ENCODE data around the gene DFFA. TPM values are rescaled to one million over a fixed set of nuclear protein-coding genes. Genes with fewer than 3 reads are reported as not detected.
"Not testable (repeated sequence)": the region's sequence is repeated elsewhere in the genome, so short reads cannot be mapped to it uniquely, and the experiment has no call there.

DFFA gene
- total RNA-seq, 1 donor, result 8.2 TPM

GRCh38 chr1:10509809-10510509, 37.6 kb upstream of the DFFA start:
- Histone ChIP-seq H3K4me1 (ENCODE audit: insufficient read depth, low read length) (peaks cover 64% of the 10 kb centered on the region), H3K27me3 (ENCODE audit: insufficient read depth, low read length) (no peaks in the 10 kb centered on the region), H3K4me3 (ENCODE audit: low read length) (no peak overlapping the region), H3K9me3 (ENCODE audit: low read depth, low read length) (no peaks in the 10 kb centered on the region)

- H3K4me3 ChIP-seq (ENCODE audit: low read length), result no peak overlapping the region
- peaks cover 51% of the 10 kb centered on the region for H3K4me1 ChIP-seq (ENCODE audit: insufficient read depth, low read length)
- H3K27me3 ChIP-seq (ENCODE audit: insufficient read depth, low read length), result no peaks in the 10 kb centered on the region
- no peaks in the 10 kb centered on the region for H3K9me3 ChIP-seq (ENCODE audit: low read depth, low read length)
Measured at GRCh38 chr1:10508511-10508951, 36.2 kb upstream of the DFFA start.

- Histone ChIP-seq H3K27me3 (ENCODE audit: insufficient read depth, low read length) (no peaks in the 10 kb centered on the region), H3K9me3 (ENCODE audit: low read depth, low read length) (no peaks in the 10 kb centered on the region), H3K4me3 (ENCODE audit: low read length) (no peak overlapping the region), H3K4me1 (ENCODE audit: insufficient read depth, low read length) (peaks cover 39% of the 10 kb centered on the region)
Measured at GRCh38 chr1:10507111-10507879, 35.0 kb upstream of the DFFA start.

GRCh38 chr1:10506677-10507047, 34.3 kb upstream of the DFFA start:
- H3K27me3 ChIP-seq (ENCODE audit: insufficient read depth, low read length), result no peaks in the 10 kb centered on the region
- peaks cover 39% of the 10 kb centered on the region for H3K4me1 ChIP-seq (ENCODE audit: insufficient read depth, low read length)
- H3K4me3 ChIP-seq (ENCODE audit: low read length), result no peak overlapping the region
- H3K9me3 ChIP-seq (ENCODE audit: low read depth, low read length), result no peaks in the 10 kb centered on the region

- not testable (repeated sequence) for H3K4me3 ChIP-seq (ENCODE audit: low read length); H3K27me3 ChIP-seq (ENCODE audit: insufficient read depth, low read length); H3K9me3 ChIP-seq (ENCODE audit: low read depth, low read length)
- peaks cover 35% of the 10 kb centered on the region for H3K4me1 ChIP-seq (ENCODE audit: insufficient read depth, low read length)
Measured at GRCh38 chr1:10506046-10506676, 33.8 kb upstream of the DFFA start.

GRCh38 chr1:10504249-10504648, 31.9 kb upstream of the DFFA start:
- H3K4me1 ChIP-seq (ENCODE audit: insufficient read depth, low read length), result peaks cover 16% of the 10 kb centered on the region
- no peak overlapping the region for H3K4me3 ChIP-seq (ENCODE audit: low read length)
- no peaks in the 10 kb centered on the region for H3K9me3 ChIP-seq (ENCODE audit: low read depth, low read length)
- no peaks in the 10 kb centered on the region for H3K27me3 ChIP-seq (ENCODE audit: insufficient read depth, low read length)

GRCh38 chr1:10502206-10502605, 29.9 kb upstream of the DFFA start:
- H3K4me3 ChIP-seq (ENCODE audit: low read length), result no peak overlapping the region
- H3K9me3 ChIP-seq (ENCODE audit: low read depth, low read length), result no peaks in the 10 kb centered on the region
- peaks cover 16% of the 10 kb centered on the region for H3K4me1 ChIP-seq (ENCODE audit: insufficient read depth, low read length)
- no peaks in the 10 kb centered on the region for H3K27me3 ChIP-seq (ENCODE audit: insufficient read depth, low read length)

- Histone ChIP-seq H3K4me1 (ENCODE audit: insufficient read depth, low read length) (peaks cover 41% of the 10 kb centered on the region), H3K4me3 (ENCODE audit: low read length) (no peak overlapping the region), H3K9me3 (ENCODE audit: low read depth, low read length) (no peaks in the 10 kb centered on the region), H3K27me3 (ENCODE audit: insufficient read depth, low read length) (no peaks in the 10 kb centered on the region)
Measured at GRCh38 chr1:10498231-10498630, 25.9 kb upstream of the DFFA start.

- no peak overlapping the region for H3K4me3 ChIP-seq (ENCODE audit: low read length)
- H3K27me3 ChIP-seq (ENCODE audit: insufficient read depth, low read length), result no peaks in the 10 kb centered on the region
- peaks cover 39% of the 10 kb centered on the region for H3K4me1 ChIP-seq (ENCODE audit: insufficient read depth, low read length)
- no peaks in the 10 kb centered on the region for H3K9me3 ChIP-seq (ENCODE audit: low read depth, low read length)
Measured at GRCh38 chr1:10497109-10497508, 24.8 kb upstream of the DFFA start.

GRCh38 chr1:10495952-10496351, 23.6 kb upstream of the DFFA start:
- Histone ChIP-seq H3K9me3 (ENCODE audit: low read depth, low read length) (no peaks in the 10 kb centered on the region), H3K4me3 (ENCODE audit: low read length) (no peak overlapping the region), H3K4me1 (ENCODE audit: insufficient read depth, low read length) (peaks cover 34% of the 10 kb centered on the region), H3K27me3 (ENCODE audit: insufficient read depth, low read length) (no peaks in the 10 kb centered on the region)

GRCh38 chr1:10495475-10495817, 23.1 kb upstream of the DFFA start:
- H3K4me1 ChIP-seq (ENCODE audit: insufficient read depth, low read length), result peaks cover 34% of the 10 kb centered on the region
- H3K9me3 ChIP-seq (ENCODE audit: low read depth, low read length), result no peaks in the 10 kb centered on the region
- H3K27me3 ChIP-seq (ENCODE audit: insufficient read depth, low read length), result no peaks in the 10 kb centered on the region
- H3K4me3 ChIP-seq (ENCODE audit: low read length), result peak overlapping the region; percentile 40

GRCh38 chr1:10494754-10495474, 22.6 kb upstream of the DFFA start:
- Histone ChIP-seq H3K4me3 (ENCODE audit: low read length) (peak overlapping the region; percentile 40), H3K27me3 (ENCODE audit: insufficient read depth, low read length) (no peaks in the 10 kb centered on the region), H3K9me3 (ENCODE audit: low read depth, low read length) (no peaks in the 10 kb centered on the region), H3K4me1 (ENCODE audit: insufficient read depth, low read length) (peaks cover 34% of the 10 kb centered on the region)

GRCh38 chr1:10494418-10494753, 22.1 kb upstream of the DFFA start:
- Histone ChIP-seq H3K27me3 (ENCODE audit: insufficient read depth, low read length) (no peaks in the 10 kb centered on the region), H3K4me3 (ENCODE audit: low read length) (no peak overlapping the region), H3K9me3 (ENCODE audit: low read depth, low read length) (no peaks in the 10 kb centered on the region), H3K4me1 (ENCODE audit: insufficient read depth, low read length) (peaks cover 34% of the 10 kb centered on the region)

GRCh38 chr1:10490286-10490970, 18.1 kb upstream of the DFFA start:
- H3K4me3 ChIP-seq (ENCODE audit: low read length), result no peak overlapping the region
- no peaks in the 10 kb centered on the region for H3K9me3 ChIP-seq (ENCODE audit: low read depth, low read length)
- H3K27me3 ChIP-seq (ENCODE audit: insufficient read depth, low read length), result no peaks in the 10 kb centered on the region
- H3K4me1 ChIP-seq (ENCODE audit: insufficient read depth, low read length), result peaks cover 12% of the 10 kb centered on the region

Data from mononuclear cell (primary cell).